B cell (primary cell): ENCODE measurements around the gene KRT34. TPM values are rescaled to one million over a fixed set of nuclear protein-coding genes. Genes with fewer than 3 reads are reported as not detected.

ENCODE experiments used
- ATAC-seq: fragments of 200-7000 bp; cut with Tn5 transposase; one replicate; pipeline ENCODE4 v1.10.0; 2021; ENCODE audit warnings: low read depth, mild to moderate bottlenecking, moderate number of reproducible peaks, moderate library complexity
- CTCF ChIA-PET: fragments of 350-600 bp; sonication (Branson Sonifier 250); formaldehyde crosslinking; loops from one replicate; lab custom pipeline; 2021; ENCODE audit warnings: antibody characterized with exemption, inconsistent platforms; lab: Charles Lee
- POLR2A ChIA-PET: fragments of 350-600 bp; sonication (Branson Sonifier 250); formaldehyde crosslinking; loops from one replicate; lab custom pipeline; 2021; ENCODE audit warnings: antibody characterized with exemption; lab: Charles Lee
- DNase-seq: peaks from one replicate; pipeline ENCODE4 v3.0.0; 2013
- H2AFZ ChIP-seq: 2 replicates; pipeline ENCODE4 v1.6.1; 2012; ENCODE audit warnings: mild to moderate bottlenecking, low read depth, low read length; ENCODE audit not compliant: insufficient read depth, poor library complexity, severe bottlenecking
- H3K27ac ChIP-seq, 2 donors: 1 replicate in 1 of 2; 2 replicates in 1 of 2; pipeline ENCODE4 v1.5.1; 2012 to 2013; ENCODE audit warnings: low read length in 2 of 2, mild to moderate bottlenecking in 2 of 2, moderate library complexity in 1 of 2
- H3K27me3 ChIP-seq, 4 experiments: fragments of 200-600 bp in 1 of 4; sonication (generic) in 1 of 4; replicated peaks in 1 of 4; 1 replicate in 2 of 4; 2 replicates in 2 of 4; pipeline versions ENCODE4 v1.6.1 to v1.7.0; 2013 to 2016; ENCODE audit warnings: low read length in 3 of 4, mild to moderate bottlenecking in 2 of 4, mixed read lengths in 1 of 4, moderate library complexity in 1 of 4; ENCODE audit not compliant: insufficient read depth in 4 of 4, control insufficient read depth in 3 of 4; ENCODE audit errors: control extremely low read depth in 1 of 4
- H3K36me3 ChIP-seq, 2 experiments: replicated peaks in 1 of 2; 1 replicate in 1 of 2; 2 replicates in 1 of 2; pipeline versions ENCODE4 v1.6.1 to v1.7.1; 2013; ENCODE audit warnings: low read length in 1 of 2; ENCODE audit not compliant: insufficient read depth in 2 of 2, control insufficient read depth in 1 of 2; ENCODE audit errors: control extremely low read depth in 1 of 2, extremely low read depth in 1 of 2
- H3K4me1 ChIP-seq, 2 donors: fragments of 200-600 bp in 1 of 2; sonication (generic) in 1 of 2; 1 replicate in 1 of 2; 2 replicates in 1 of 2; pipeline versions ENCODE4 v1.5.1 to v1.6.1; 2013 to 2017; ENCODE audit warnings: low read length in 2 of 2; ENCODE audit not compliant: control insufficient read depth in 2 of 2, insufficient read depth in 2 of 2
- H3K4me2 ChIP-seq: replicated peaks from 2 replicates; pipeline ENCODE3; 2012; ENCODE audit warnings: mild to moderate bottlenecking, low read depth, low read length; ENCODE audit not compliant: poor library complexity, severe bottlenecking
- H3K4me3 ChIP-seq, 5 experiments: fragments of 200-600 bp in 1 of 5; sonication (generic) in 1 of 5; 1 replicate in 3 of 5; 2 replicates in 2 of 5; pipeline versions ENCODE4 v1.5.1 to v1.7.0; 2011 to 2016; ENCODE audit warnings: low read length in 4 of 5, mild to moderate bottlenecking in 4 of 5, low read depth in 2 of 5, control low read depth in 1 of 5, moderate library complexity in 1 of 5; ENCODE audit not compliant: insufficient read depth in 1 of 5; ENCODE audit errors: control extremely low read depth in 1 of 5, extremely low read depth in 1 of 5
- H3K79me2 ChIP-seq: fragments of 200-600 bp; sonication (generic); one replicate; pipeline ENCODE4 v1.6.0; 2016; ENCODE audit warnings: low read length; ENCODE audit not compliant: control insufficient read depth, insufficient read depth
- H3K9ac ChIP-seq: fragments of 200-600 bp; sonication (generic); 2 replicates; pipeline ENCODE4 v1.6.1; 2017; ENCODE audit warnings: mild to moderate bottlenecking, low read length, moderate library complexity
- H3K9me3 ChIP-seq, 3 donors: one replicate each; pipeline versions ENCODE4 v1.6.1 to v1.7.1; 2013; ENCODE audit warnings: low read length in 2 of 3; ENCODE audit not compliant: control insufficient read depth in 2 of 3, insufficient read depth in 1 of 3; ENCODE audit errors: control extremely low read depth in 1 of 3
- H4K20me1 ChIP-seq: 2 replicates; pipeline ENCODE4 v1.6.0; 2012; ENCODE audit warnings: mild to moderate bottlenecking, low read length; ENCODE audit not compliant: insufficient read depth, control insufficient read depth, poor library complexity, severe bottlenecking
- H3K27ac Mint-ChIP-seq: one replicate; pipeline ENCODE4 v1.8.0; 2021; ENCODE audit warnings: mixed read lengths
- H3K27me3 Mint-ChIP-seq: one replicate; pipeline ENCODE4 v1.8.0; 2021; ENCODE audit warnings: mixed read lengths
- H3K4me1 Mint-ChIP-seq: one replicate; pipeline ENCODE4 v1.8.0; 2021; ENCODE audit warnings: mixed read lengths
- H3K4me3 Mint-ChIP-seq: one replicate; pipeline ENCODE4 v1.8.0; 2021; ENCODE audit warnings: mixed read lengths
- H3K9me3 Mint-ChIP-seq: one replicate; pipeline ENCODE4 v1.8.0; 2022; ENCODE audit warnings: mixed read lengths; ENCODE audit not compliant: insufficient read depth
- CTCF ChIP-seq: fragments of 200-600 bp; IDR thresholded peaks from one replicate; pipeline ENCODE4 v1.8.0; 2022; ENCODE audit warnings: antibody characterized with exemption, mild to moderate bottlenecking
- EZH2 ChIP-seq: IDR thresholded peaks from 2 replicates; pipeline ENCODE4 v1.6.1; 2012; ENCODE audit warnings: borderline replicate concordance, low read depth, mild to moderate bottlenecking, moderate library complexity, low read length; ENCODE audit not compliant: insufficient read depth, poor library complexity, severe bottlenecking
- WGBS: methylation state at CpG from one replicate; pipeline ENCODE4 v1.1.5; 2013; ENCODE audit warnings: missing lambda C conversion rate; ENCODE audit not compliant: insufficient coverage; 5-methylcytosine and 5-hydroxymethylcytosine counted together
- intact Hi-C: fragments of 100-400 bp; cut with micrococcal nuclease; formaldehyde crosslinking; loops from one replicate; pipeline ENCODE4 v1.10.0; 2022
- polyA plus RNA-seq: library from polyadenylated mRNA; depleted of rRNA; stranded (reverse); fragments of >200 nt; gene quantifications from 2 replicates; pipeline ENCODE4 v1.2.3, GENCODE V29; 2012
- total RNA-seq, 2 donors: library from RNA; stranded (reverse); fragments of 120-200 nt in 1 of 2; gene quantifications; 1 replicate in 1 of 2; 2 replicates in 1 of 2; pipeline versions ENCODE4 v1.2.3 to v1.2.4, GENCODE V29; 2013 to 2022

KRT34 gene
- total and polyA plus RNA-seq, 2 donors (not counting 1 experiment from before 2014, with no cell fraction given), result not detected

DNA sequence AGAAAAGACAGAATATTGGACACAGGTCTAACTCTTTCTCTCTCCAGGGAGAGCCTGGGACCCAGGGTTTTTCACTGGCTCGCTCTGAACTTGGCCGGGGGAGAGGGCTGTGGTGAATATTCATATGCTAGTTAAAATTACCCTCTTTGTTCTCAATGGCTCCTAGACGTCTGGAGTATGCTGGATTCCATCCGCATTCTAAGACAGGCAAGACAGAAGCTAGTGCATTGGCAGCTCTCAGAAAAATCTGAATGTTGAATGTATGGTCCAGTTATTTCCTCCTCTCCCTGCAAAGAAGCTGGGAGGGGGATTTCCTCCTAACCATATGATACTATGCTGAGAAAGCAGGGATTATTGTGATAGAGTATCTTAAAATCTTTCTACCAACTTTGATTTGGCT is 5.6 kb upstream of the KRT34 start:
- ChIA-PET CTCF (no interaction called here), POLR2A (no interaction called here)
- Histone ChIP-seq H3K4me1 (no peaks in the 10 kb centered on the region), H3K4me3 (no peak overlapping the region), H3K36me3 (no peaks in the 10 kb centered on the region), H3K9me3 (peaks cover 0 to 15% (median 11%) of the 10 kb centered on the region in 3 donors), H3K79me2 (no peaks in the 10 kb centered on the region), H2AFZ (no peak overlapping the region), H3K4me2 (no peak overlapping the region), H3K27ac (no peak overlapping the region), H3K9ac (no peak overlapping the region), H4K20me1 (no peaks in the 10 kb centered on the region), H3K27me3 (peaks cover 0 to 13% (median 3%) of the 10 kb centered on the region in 4 experiments)
- intact Hi-C loops, result no loop called here
- no peaks in the 10 kb centered on the region for H3K4me1 Mint-ChIP-seq
- no peak for TF ChIP-seq CTCF
- TF ChIP-seq EZH2, result no peak
- DNase-seq, result no peak
- peaks cover 36% of the 10 kb centered on the region for H3K27me3 Mint-ChIP-seq
- no peak overlapping the region for H3K4me3 Mint-ChIP-seq
- H3K27ac Mint-ChIP-seq, result no peak overlapping the region
- no peak for ATAC-seq
- H3K9me3 Mint-ChIP-seq, result peaks cover 13% of the 10 kb centered on the region
- WGBS, result no CpG with 5 or more reads among the region's 4 CpGs

DNA sequence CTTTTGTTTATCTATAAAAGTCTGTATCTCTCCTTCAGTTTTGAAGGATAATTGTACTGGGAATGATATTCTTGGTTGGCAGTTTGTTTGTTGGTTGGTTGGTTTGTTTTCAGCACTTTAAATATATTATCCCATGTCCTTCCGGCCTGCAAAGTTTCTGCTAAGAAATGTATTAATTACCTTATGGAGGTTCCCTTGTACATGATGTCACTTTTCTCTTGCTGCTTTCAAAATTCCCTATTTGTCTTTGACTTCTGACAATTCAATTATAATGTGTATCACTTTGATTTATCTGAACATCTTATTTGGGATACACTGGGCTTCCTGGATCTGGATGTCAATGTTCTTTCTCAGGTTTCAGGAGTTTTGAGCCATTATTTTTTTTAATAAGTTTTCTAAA is 4.1 kb upstream of the KRT34 start:
- Histone ChIP-seq H3K9me3 (peaks cover 0 to 15% (median 11%) of the 10 kb centered on the region in 3 donors), H4K20me1 (no peaks in the 10 kb centered on the region), H3K9ac (no peak overlapping the region), H3K79me2 (no peaks in the 10 kb centered on the region), H3K4me3 (no peak overlapping the region), H3K4me1 (no peaks in the 10 kb centered on the region), H3K36me3 (no peaks in the 10 kb centered on the region), H3K4me2 (no peak overlapping the region), H3K27me3 (peaks cover 0 to 12% (median 3%) of the 10 kb centered on the region in 4 experiments), H2AFZ (no peak overlapping the region), H3K27ac (no peak overlapping the region)
- Mint-ChIP-seq H3K27ac (no peak overlapping the region), H3K4me3 (no peak overlapping the region), H3K27me3 (peaks cover 25% of the 10 kb centered on the region), H3K9me3 (peaks cover 13% of the 10 kb centered on the region), H3K4me1 (no peaks in the 10 kb centered on the region)
- WGBS, result no CpG with 5 or more reads among the region's 1 CpG
- TF ChIP-seq EZH2 (no peak), CTCF (no peak)
- CTCF ChIA-PET, result no interaction called here
- ATAC-seq, result no peak
- POLR2A ChIA-PET, result no interaction called here
- DNase-seq, result no peak
- intact Hi-C loops, result no loop called here
